ENCODE data around the gene ZNF716. TPM values are rescaled to one million over a fixed set of nuclear protein-coding genes. Genes with fewer than 3 reads are reported as not detected.

The ZNF716 gene
- total and polyA plus RNA-seq, 4 experiments from 2014 or later = not detected

- Mint-ChIP-seq H3K27me3 (no peaks in the 10 kb centered on the region), H3K4me3 (no peak overlapping the region), H3K4me1 (no peaks in the 10 kb centered on the region), H3K36me3 (no peaks in the 10 kb centered on the region), H3K9me3 (peaks cover 0 to 30% (median 10%) of the 10 kb centered on the region in 8 donors), H3K27ac (no peak overlapping the region)
- H3K4me1 ChIP-seq (ENCODE audit: insufficient read depth, low read length) = no peaks in the 10 kb centered on the region
- ChIA-PET POLR2A (ENCODE audit: partially characterized antibody) (no interaction called here), CTCF (ENCODE audit: partially characterized antibody) (no interaction called here)
- no peaks in the 10 kb centered on the region for H3K9me3 ChIP-seq (ENCODE audit: control insufficient read depth in 1 of 2, low read length in 2 of 2)
- DNase-seq = no peak
- no peak overlapping the region for H3K27ac ChIP-seq (ENCODE audit: low read depth, low read length)
- no peaks in the 10 kb centered on the region for H3K36me3 ChIP-seq (ENCODE audit: insufficient read depth, low read length)
- intact Hi-C loops (cut with micrococcal nuclease) = no loop called here
- H3K4me3 ChIP-seq (ENCODE audit: low read length in 2 of 2) = no peak overlapping the region
- no peaks in the 10 kb centered on the region for H3K27me3 ChIP-seq (ENCODE audit: insufficient read depth, low read length)
Observed at GRCh38 chr7:57416601-57417358, 33.2 kb upstream of the ZNF716 start.

DNA sequence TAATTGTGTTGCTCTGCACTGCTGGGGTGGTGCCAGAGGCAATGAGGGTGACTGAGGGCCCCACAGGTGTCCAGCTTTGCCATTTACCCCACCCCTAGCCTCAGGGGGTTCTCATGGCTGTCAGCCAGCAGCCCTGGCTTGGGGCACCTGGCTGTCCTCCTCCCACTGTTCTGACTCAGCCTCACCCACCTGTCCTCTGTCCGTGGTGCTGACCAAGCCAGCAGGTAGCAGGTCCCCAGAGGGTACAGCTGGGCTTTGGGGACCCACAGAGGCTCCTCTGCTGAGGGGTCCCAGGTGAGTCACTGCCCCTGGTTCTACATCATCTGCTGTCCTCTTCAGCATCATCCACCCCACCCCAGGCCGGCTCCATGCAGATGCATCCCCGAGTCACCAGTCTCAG, 32.2 kb upstream of the ZNF716 start:
- Mint-ChIP-seq H3K36me3 (no peaks in the 10 kb centered on the region), H3K9me3 (peaks cover 0 to 26% (median 11%) of the 10 kb centered on the region in 8 donors), H3K4me1 (no peaks in the 10 kb centered on the region), H3K4me3 (no peak overlapping the region), H3K27ac (no peak overlapping the region), H3K27me3 (no peaks in the 10 kb centered on the region)
- no peaks in the 10 kb centered on the region for H3K4me1 ChIP-seq (ENCODE audit: insufficient read depth, low read length)
- POLR2A ChIA-PET (ENCODE audit: partially characterized antibody) = no interaction called here
- no peaks in the 10 kb centered on the region for H3K9me3 ChIP-seq (ENCODE audit: control insufficient read depth in 1 of 2, low read length in 2 of 2)
- no peak overlapping the region for H3K27ac ChIP-seq (ENCODE audit: low read depth, low read length)
- no peaks in the 10 kb centered on the region for H3K27me3 ChIP-seq (ENCODE audit: insufficient read depth, low read length)
- intact Hi-C loops (cut with micrococcal nuclease) = loop anchor here (1.0 kb wide), 1 partner anchor 8 kb away; no protein-coding TSS in a partner anchor
- H3K4me3 ChIP-seq (ENCODE audit: low read length in 2 of 2) = no peak overlapping the region
- DNase-seq = no peak
- CTCF ChIA-PET (ENCODE audit: partially characterized antibody) = no interaction called here
- H3K36me3 ChIP-seq (ENCODE audit: insufficient read depth, low read length) = no peaks in the 10 kb centered on the region

GRCh38 chr7:57423768-57424167, 26.2 kb upstream of the ZNF716 start:
- intact Hi-C loops (cut with micrococcal nuclease) = no loop called here

GRCh38 chr7:57424515-57425238, 25.3 kb upstream of the ZNF716 start:
- POLR2A ChIA-PET (ENCODE audit: partially characterized antibody) = no interaction called here
- H3K27me3 ChIP-seq (ENCODE audit: insufficient read depth, low read length) = no peaks in the 10 kb centered on the region
- no peaks in the 10 kb centered on the region for H3K4me1 Mint-ChIP-seq
- peaks cover 0 to 3% of the 10 kb centered on the region in 2 donors for H3K36me3 Mint-ChIP-seq
- DNase-seq = no peak
- H3K4me3 Mint-ChIP-seq = no peak overlapping the region
- peaks cover 0 to 24% (median 17%) of the 10 kb centered on the region in 8 donors for H3K9me3 Mint-ChIP-seq
- H3K36me3 ChIP-seq (ENCODE audit: insufficient read depth, low read length) = no peaks in the 10 kb centered on the region
- no peak overlapping the region for H3K27ac Mint-ChIP-seq
- H3K27ac ChIP-seq (ENCODE audit: low read depth, low read length) = no peak overlapping the region
- no peaks in the 10 kb centered on the region for H3K4me1 ChIP-seq (ENCODE audit: insufficient read depth, low read length)
- no peak overlapping the region for H3K4me3 ChIP-seq (ENCODE audit: low read length in 2 of 2)
- no peaks in the 10 kb centered on the region for H3K9me3 ChIP-seq (ENCODE audit: control insufficient read depth in 1 of 2, low read length in 2 of 2)
- CTCF ChIA-PET (ENCODE audit: partially characterized antibody) = no interaction called here
- H3K27me3 Mint-ChIP-seq = no peaks in the 10 kb centered on the region
- intact Hi-C loops (cut with micrococcal nuclease) = no loop called here

More at GRCh38 chr7:57423768-57424167, 26.2 kb upstream of the ZNF716 start:
- Mint-ChIP-seq H3K4me1 (no peaks in the 10 kb centered on the region), H3K4me3 (no peak overlapping the region), H3K27me3 (no peaks in the 10 kb centered on the region), H3K36me3 (peaks cover 0 to 3% of the 10 kb centered on the region in 2 donors), H3K9me3 (peaks cover 0 to 24% (median 17%) of the 10 kb centered on the region in 8 donors), H3K27ac (no peak overlapping the region)
- Histone ChIP-seq H3K4me1 (ENCODE audit: insufficient read depth, low read length) (no peaks in the 10 kb centered on the region), H3K27ac (ENCODE audit: low read depth, low read length) (no peak overlapping the region), H3K9me3 (ENCODE audit: control insufficient read depth in 1 of 2, low read length in 2 of 2) (no peaks in the 10 kb centered on the region), H3K4me3 (ENCODE audit: low read length in 2 of 2) (no peak overlapping the region), H3K27me3 (ENCODE audit: insufficient read depth, low read length) (no peaks in the 10 kb centered on the region), H3K36me3 (ENCODE audit: insufficient read depth, low read length) (no peaks in the 10 kb centered on the region)
- CTCF ChIA-PET (ENCODE audit: partially characterized antibody) = no interaction called here
- POLR2A ChIA-PET (ENCODE audit: partially characterized antibody) = no interaction called here
- no peak for DNase-seq

GRCh38 chr7:57425239-57425944, 24.6 kb upstream of the ZNF716 start:
- Histone ChIP-seq H3K9me3 (ENCODE audit: control insufficient read depth in 1 of 2, low read length in 2 of 2) (no peaks in the 10 kb centered on the region), H3K36me3 (ENCODE audit: insufficient read depth, low read length) (no peaks in the 10 kb centered on the region), H3K4me1 (ENCODE audit: insufficient read depth, low read length) (no peaks in the 10 kb centered on the region), H3K27ac (ENCODE audit: low read depth, low read length) (no peak overlapping the region), H3K4me3 (ENCODE audit: low read length in 2 of 2) (no peak overlapping the region), H3K27me3 (ENCODE audit: insufficient read depth, low read length) (no peaks in the 10 kb centered on the region)
- H3K4me1 Mint-ChIP-seq = no peaks in the 10 kb centered on the region
- ChIA-PET POLR2A (ENCODE audit: partially characterized antibody) (no interaction called here), CTCF (ENCODE audit: partially characterized antibody) (no interaction called here)
- H3K27me3 Mint-ChIP-seq = no peaks in the 10 kb centered on the region
- intact Hi-C loops (cut with micrococcal nuclease) = no loop called here
- H3K9me3 Mint-ChIP-seq = peaks cover 0 to 26% (median 17%) of the 10 kb centered on the region in 8 donors
- H3K36me3 Mint-ChIP-seq = peaks cover 0 to 3% of the 10 kb centered on the region in 2 donors
- no peak overlapping the region for H3K27ac Mint-ChIP-seq
- DNase-seq = no peak
- H3K4me3 Mint-ChIP-seq = no peak overlapping the region

DNA sequence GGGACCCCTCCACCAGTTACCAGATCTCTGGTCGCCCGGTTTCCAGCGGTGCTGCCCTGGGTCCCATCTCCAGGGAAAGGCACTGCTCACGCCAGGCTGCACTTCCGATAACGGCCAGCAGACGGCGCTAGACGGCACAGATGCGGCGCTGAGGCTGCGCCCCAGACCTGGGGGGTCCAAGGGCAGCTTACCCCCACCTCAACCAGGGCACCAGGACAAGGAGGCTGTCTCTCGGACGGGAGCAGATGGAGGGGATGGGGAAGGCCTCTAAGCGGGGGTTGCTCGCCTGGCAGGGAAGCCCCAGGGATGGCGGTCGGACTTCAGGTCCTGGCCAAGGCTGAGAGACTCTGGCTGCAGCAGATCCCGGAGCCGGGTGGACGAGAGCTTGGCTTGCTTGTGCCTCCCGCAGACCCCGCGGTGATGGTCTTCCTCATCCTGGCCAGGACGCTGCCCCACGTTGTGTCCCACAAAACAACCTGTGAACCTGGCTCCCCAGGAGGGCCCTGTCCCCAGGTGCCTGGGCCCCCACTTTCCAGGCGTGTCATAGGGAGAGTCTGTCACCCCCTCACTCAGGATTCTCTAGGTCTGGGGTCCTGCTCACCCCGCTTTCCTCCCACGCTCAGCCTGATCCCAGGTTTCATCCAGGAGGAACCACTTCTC, 23.9 kb upstream of the ZNF716 start:
- H3K4me1 ChIP-seq (ENCODE audit: insufficient read depth, low read length) = no peaks in the 10 kb centered on the region
- no peak overlapping the region for H3K4me3 ChIP-seq (ENCODE audit: low read length in 2 of 2)
- H3K9me3 Mint-ChIP-seq = peaks cover 0 to 26% (median 16%) of the 10 kb centered on the region in 8 donors
- peak in 1 of 5 donors; percentile 33 for DNase-seq
- no peaks in the 10 kb centered on the region for H3K4me1 Mint-ChIP-seq
- ChIA-PET CTCF (ENCODE audit: partially characterized antibody) (no interaction called here), POLR2A (ENCODE audit: partially characterized antibody) (no interaction called here)
- H3K27ac Mint-ChIP-seq = no peak overlapping the region
- no peaks in the 10 kb centered on the region for H3K36me3 ChIP-seq (ENCODE audit: insufficient read depth, low read length)
- no peaks in the 10 kb centered on the region for H3K27me3 ChIP-seq (ENCODE audit: insufficient read depth, low read length)
- H3K36me3 Mint-ChIP-seq = peaks cover 0 to 3% of the 10 kb centered on the region in 2 donors
- H3K27ac ChIP-seq (ENCODE audit: low read depth, low read length) = no peak overlapping the region
- H3K4me3 Mint-ChIP-seq = no peak overlapping the region
- intact Hi-C loops (cut with micrococcal nuclease) = no loop called here
- H3K27me3 Mint-ChIP-seq = no peaks in the 10 kb centered on the region
- no peaks in the 10 kb centered on the region for H3K9me3 ChIP-seq (ENCODE audit: control insufficient read depth in 1 of 2, low read length in 2 of 2)

DNA sequence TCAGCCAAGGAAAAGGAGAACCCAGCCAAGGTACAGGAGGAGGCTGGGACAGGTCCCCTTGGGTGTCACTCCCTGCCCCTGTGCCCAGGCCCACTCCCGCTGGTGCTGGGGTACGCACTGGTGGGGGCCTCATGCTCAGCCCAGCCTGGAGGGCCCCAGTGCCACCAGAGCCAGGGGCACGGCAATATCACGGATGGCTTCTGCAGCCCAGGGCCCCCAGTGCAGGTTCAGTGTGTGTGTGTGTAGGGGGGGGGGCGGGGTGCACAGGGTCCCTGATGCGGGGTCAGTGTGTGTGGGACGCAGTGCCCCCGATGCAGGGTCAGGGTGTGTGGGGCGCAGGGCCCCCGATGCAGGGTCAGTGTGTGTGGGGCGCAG, 23.4 kb upstream of the ZNF716 start:
- Histone ChIP-seq H3K27me3 (ENCODE audit: insufficient read depth, low read length) (no peaks in the 10 kb centered on the region), H3K9me3 (ENCODE audit: control insufficient read depth in 1 of 2, low read length in 2 of 2) (no peaks in the 10 kb centered on the region), H3K4me3 (ENCODE audit: low read length in 2 of 2) (no peak overlapping the region), H3K27ac (ENCODE audit: low read depth, low read length) (no peak overlapping the region), H3K4me1 (ENCODE audit: insufficient read depth, low read length) (no peaks in the 10 kb centered on the region), H3K36me3 (ENCODE audit: insufficient read depth, low read length) (no peaks in the 10 kb centered on the region)
- H3K4me3 Mint-ChIP-seq = no peak overlapping the region
- peaks cover under 1 to 23% (median 14%) of the 10 kb centered on the region in 8 donors for H3K9me3 Mint-ChIP-seq
- ChIA-PET POLR2A (ENCODE audit: partially characterized antibody) (no interaction called here), CTCF (ENCODE audit: partially characterized antibody) (no interaction called here)
- H3K36me3 Mint-ChIP-seq = peaks cover 0 to 3% of the 10 kb centered on the region in 2 donors
- no peaks in the 10 kb centered on the region for H3K27me3 Mint-ChIP-seq
- intact Hi-C loops (cut with micrococcal nuclease) = no loop called here
- H3K27ac Mint-ChIP-seq = no peak overlapping the region
- DNase-seq = no peak
- H3K4me1 Mint-ChIP-seq = no peaks in the 10 kb centered on the region

All from CD4-positive, alpha-beta memory T cell (primary cell).